B cell (primary cell): ENCODE results near the gene GLRA1. TPM values are rescaled to one million over a fixed set of nuclear protein-coding genes. Genes with fewer than 3 reads are reported as not detected.

Experiments used
- ATAC-seq: fragments of 200-7000 bp; cut with Tn5 transposase; one replicate; pipeline ENCODE4 v1.10.0; 2021; ENCODE audit warnings: low read depth, mild to moderate bottlenecking, moderate number of reproducible peaks, moderate library complexity
- CTCF ChIA-PET: fragments of 350-600 bp; sonication (Branson Sonifier 250); formaldehyde crosslinking; loops from one replicate; lab custom pipeline; 2021; ENCODE audit warnings: antibody characterized with exemption, inconsistent platforms; lab: Charles Lee
- POLR2A ChIA-PET: fragments of 350-600 bp; sonication (Branson Sonifier 250); formaldehyde crosslinking; loops from one replicate; lab custom pipeline; 2021; ENCODE audit warnings: antibody characterized with exemption; lab: Charles Lee
- DNase-seq: peaks from one replicate; pipeline ENCODE4 v3.0.0; 2013
- H2AFZ ChIP-seq: 2 replicates; pipeline ENCODE4 v1.6.1; 2012; ENCODE audit warnings: mild to moderate bottlenecking, low read depth, low read length; ENCODE audit not compliant: insufficient read depth, poor library complexity, severe bottlenecking
- H3K27ac ChIP-seq, 2 donors: 1 replicate in 1 of 2; 2 replicates in 1 of 2; pipeline ENCODE4 v1.5.1; 2012 to 2013; ENCODE audit warnings: low read length in 2 of 2, mild to moderate bottlenecking in 2 of 2, moderate library complexity in 1 of 2
- H3K27me3 ChIP-seq, 4 experiments: fragments of 200-600 bp in 1 of 4; sonication (generic) in 1 of 4; replicated peaks in 1 of 4; 1 replicate in 2 of 4; 2 replicates in 2 of 4; pipeline versions ENCODE4 v1.6.1 to v1.7.0; 2013 to 2016; ENCODE audit warnings: low read length in 3 of 4, mild to moderate bottlenecking in 2 of 4, mixed read lengths in 1 of 4, moderate library complexity in 1 of 4; ENCODE audit not compliant: insufficient read depth in 4 of 4, control insufficient read depth in 3 of 4; ENCODE audit errors: control extremely low read depth in 1 of 4
- H3K36me3 ChIP-seq, 2 experiments: replicated peaks in 1 of 2; 1 replicate in 1 of 2; 2 replicates in 1 of 2; pipeline versions ENCODE4 v1.6.1 to v1.7.1; 2013; ENCODE audit warnings: low read length in 1 of 2; ENCODE audit not compliant: insufficient read depth in 2 of 2, control insufficient read depth in 1 of 2; ENCODE audit errors: control extremely low read depth in 1 of 2, extremely low read depth in 1 of 2
- H3K4me1 ChIP-seq, 2 donors: fragments of 200-600 bp in 1 of 2; sonication (generic) in 1 of 2; 1 replicate in 1 of 2; 2 replicates in 1 of 2; pipeline versions ENCODE4 v1.5.1 to v1.6.1; 2013 to 2017; ENCODE audit warnings: low read length in 2 of 2; ENCODE audit not compliant: control insufficient read depth in 2 of 2, insufficient read depth in 2 of 2
- H3K4me2 ChIP-seq: replicated peaks from 2 replicates; pipeline ENCODE3; 2012; ENCODE audit warnings: mild to moderate bottlenecking, low read depth, low read length; ENCODE audit not compliant: poor library complexity, severe bottlenecking
- H3K4me3 ChIP-seq, 5 experiments: fragments of 200-600 bp in 1 of 5; sonication (generic) in 1 of 5; 1 replicate in 3 of 5; 2 replicates in 2 of 5; pipeline versions ENCODE4 v1.5.1 to v1.7.0; 2011 to 2016; ENCODE audit warnings: low read length in 4 of 5, mild to moderate bottlenecking in 4 of 5, low read depth in 2 of 5, control low read depth in 1 of 5, moderate library complexity in 1 of 5; ENCODE audit not compliant: insufficient read depth in 1 of 5; ENCODE audit errors: control extremely low read depth in 1 of 5, extremely low read depth in 1 of 5
- H3K79me2 ChIP-seq: fragments of 200-600 bp; sonication (generic); one replicate; pipeline ENCODE4 v1.6.0; 2016; ENCODE audit warnings: low read length; ENCODE audit not compliant: control insufficient read depth, insufficient read depth
- H3K9ac ChIP-seq: fragments of 200-600 bp; sonication (generic); 2 replicates; pipeline ENCODE4 v1.6.1; 2017; ENCODE audit warnings: mild to moderate bottlenecking, low read length, moderate library complexity
- H3K9me3 ChIP-seq, 3 donors: one replicate each; pipeline versions ENCODE4 v1.6.1 to v1.7.1; 2013; ENCODE audit warnings: low read length in 2 of 3; ENCODE audit not compliant: control insufficient read depth in 2 of 3, insufficient read depth in 1 of 3; ENCODE audit errors: control extremely low read depth in 1 of 3
- H4K20me1 ChIP-seq: 2 replicates; pipeline ENCODE4 v1.6.0; 2012; ENCODE audit warnings: mild to moderate bottlenecking, low read length; ENCODE audit not compliant: insufficient read depth, control insufficient read depth, poor library complexity, severe bottlenecking
- H3K27ac Mint-ChIP-seq: one replicate; pipeline ENCODE4 v1.8.0; 2021; ENCODE audit warnings: mixed read lengths
- H3K27me3 Mint-ChIP-seq: one replicate; pipeline ENCODE4 v1.8.0; 2021; ENCODE audit warnings: mixed read lengths
- H3K4me1 Mint-ChIP-seq: one replicate; pipeline ENCODE4 v1.8.0; 2021; ENCODE audit warnings: mixed read lengths
- H3K4me3 Mint-ChIP-seq: one replicate; pipeline ENCODE4 v1.8.0; 2021; ENCODE audit warnings: mixed read lengths
- H3K9me3 Mint-ChIP-seq: one replicate; pipeline ENCODE4 v1.8.0; 2022; ENCODE audit warnings: mixed read lengths; ENCODE audit not compliant: insufficient read depth
- EZH2 ChIP-seq: IDR thresholded peaks from 2 replicates; pipeline ENCODE4 v1.6.1; 2012; ENCODE audit warnings: borderline replicate concordance, low read depth, mild to moderate bottlenecking, moderate library complexity, low read length; ENCODE audit not compliant: insufficient read depth, poor library complexity, severe bottlenecking
- WGBS: methylation state at CpG from one replicate; pipeline ENCODE4 v1.1.5; 2013; ENCODE audit warnings: missing lambda C conversion rate; ENCODE audit not compliant: insufficient coverage; 5-methylcytosine and 5-hydroxymethylcytosine counted together
- intact Hi-C: fragments of 100-400 bp; cut with micrococcal nuclease; formaldehyde crosslinking; loops from one replicate; pipeline ENCODE4 v1.10.0; 2022
- polyA plus RNA-seq: library from polyadenylated mRNA; depleted of rRNA; stranded (reverse); fragments of >200 nt; gene quantifications from 2 replicates; pipeline ENCODE4 v1.2.3, GENCODE V29; 2012
- total RNA-seq, 2 donors: library from RNA; stranded (reverse); fragments of 120-200 nt in 1 of 2; gene quantifications; 1 replicate in 1 of 2; 2 replicates in 1 of 2; pipeline versions ENCODE4 v1.2.3 to v1.2.4, GENCODE V29; 2013 to 2022
- TF ChIP-seq, protein P1 (sequence below): fragments of 200-600 bp; IDR thresholded peaks from one replicate; pipeline ENCODE4 v1.8.0; 2022; ENCODE audit warnings: antibody characterized with exemption, mild to moderate bottlenecking

The GLRA1 gene
- total and polyA plus RNA-seq, 2 donors (not counting 1 experiment from before 2014, with no cell fraction given), result not detected

DNA sequence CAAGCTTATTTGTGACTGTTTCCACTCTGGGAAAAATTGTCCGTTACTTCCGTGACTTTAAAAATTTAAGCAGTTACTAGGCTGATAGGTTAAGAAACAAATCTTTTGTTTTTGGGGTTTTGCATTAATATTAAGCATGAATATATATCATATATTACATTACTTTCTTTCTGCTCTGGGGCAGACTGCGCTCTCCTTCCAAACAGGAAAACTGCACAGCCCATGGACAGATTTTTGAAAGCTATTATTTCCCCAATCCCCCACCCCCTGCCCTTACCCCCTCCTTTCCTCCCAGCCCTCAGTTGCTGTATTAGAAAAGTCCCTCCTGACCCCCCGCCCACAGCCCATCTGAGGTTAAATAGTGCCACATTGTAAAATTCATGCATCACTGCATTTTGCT lies 102.5 kb downstream of the GLRA1 start:
- no CpG with 5 or more reads among the region's 4 CpGs for WGBS
- H4K20me1 ChIP-seq, result no peaks in the 10 kb centered on the region
- ATAC-seq, result no peak
- H3K27me3 Mint-ChIP-seq, result no peaks in the 10 kb centered on the region
- H3K36me3 ChIP-seq, result no peaks in the 10 kb centered on the region
- no peaks in the 10 kb centered on the region for H3K4me1 ChIP-seq
- no peak overlapping the region for H3K4me2 ChIP-seq
- H3K9me3 ChIP-seq, result no peaks in the 10 kb centered on the region
- H3K4me3 Mint-ChIP-seq, result no peak overlapping the region
- intact Hi-C loops, result no loop called here
- H2AFZ ChIP-seq, result no peak overlapping the region
- no peaks in the 10 kb centered on the region for H3K79me2 ChIP-seq
- H3K27ac Mint-ChIP-seq, result no peak overlapping the region
- CTCF ChIA-PET, result interaction anchor here (5.5 to 10.9 kb wide), 2 partner anchors 7 to 321 kb away, joined by 37 to 323 read pairs; no protein-coding TSS in a partner anchor
- H3K27me3 ChIP-seq, result no peaks in the 10 kb centered on the region
- H3K4me3 ChIP-seq, result no peak overlapping the region
- H3K4me1 Mint-ChIP-seq, result no peaks in the 10 kb centered on the region
- no peak overlapping the region for H3K27ac ChIP-seq
- H3K9me3 Mint-ChIP-seq, result no peaks in the 10 kb centered on the region
- H3K9ac ChIP-seq, result no peak overlapping the region
- no peak for TF ChIP-seq EZH2
- TF ChIP-seq, protein P1, sequence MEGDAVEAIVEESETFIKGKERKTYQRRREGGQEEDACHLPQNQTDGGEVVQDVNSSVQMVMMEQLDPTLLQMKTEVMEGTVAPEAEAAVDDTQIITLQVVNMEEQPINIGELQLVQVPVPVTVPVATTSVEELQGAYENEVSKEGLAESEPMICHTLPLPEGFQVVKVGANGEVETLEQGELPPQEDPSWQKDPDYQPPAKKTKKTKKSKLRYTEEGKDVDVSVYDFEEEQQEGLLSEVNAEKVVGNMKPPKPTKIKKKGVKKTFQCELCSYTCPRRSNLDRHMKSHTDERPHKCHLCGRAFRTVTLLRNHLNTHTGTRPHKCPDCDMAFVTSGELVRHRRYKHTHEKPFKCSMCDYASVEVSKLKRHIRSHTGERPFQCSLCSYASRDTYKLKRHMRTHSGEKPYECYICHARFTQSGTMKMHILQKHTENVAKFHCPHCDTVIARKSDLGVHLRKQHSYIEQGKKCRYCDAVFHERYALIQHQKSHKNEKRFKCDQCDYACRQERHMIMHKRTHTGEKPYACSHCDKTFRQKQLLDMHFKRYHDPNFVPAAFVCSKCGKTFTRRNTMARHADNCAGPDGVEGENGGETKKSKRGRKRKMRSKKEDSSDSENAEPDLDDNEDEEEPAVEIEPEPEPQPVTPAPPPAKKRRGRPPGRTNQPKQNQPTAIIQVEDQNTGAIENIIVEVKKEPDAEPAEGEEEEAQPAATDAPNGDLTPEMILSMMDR, result no peak
- DNase-seq, result no peak
- POLR2A ChIA-PET, result no interaction called here

DNA sequence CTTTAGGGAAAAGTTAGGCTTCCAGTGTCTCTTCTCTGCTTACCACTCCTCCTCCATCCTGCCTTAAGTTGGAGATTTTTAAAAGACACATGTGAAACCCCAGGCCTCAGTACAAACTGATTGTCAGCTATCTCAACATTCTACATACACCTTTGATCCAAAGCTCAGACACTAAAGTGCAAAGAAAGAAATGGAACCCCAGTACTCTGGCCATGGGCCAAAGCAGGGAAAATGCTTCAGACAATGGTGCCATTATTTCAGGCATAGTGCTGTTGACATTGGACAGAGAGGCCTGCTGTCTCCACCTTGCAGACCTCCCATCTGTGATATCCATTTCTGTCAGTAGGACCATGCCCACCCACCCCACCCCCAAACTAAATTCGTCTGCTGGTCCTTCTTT lies 103.7 kb downstream of the GLRA1 start:
- Mint-ChIP-seq H3K4me1 (no peaks in the 10 kb centered on the region), H3K27me3 (no peaks in the 10 kb centered on the region), H3K4me3 (no peak overlapping the region), H3K9me3 (no peaks in the 10 kb centered on the region), H3K27ac (no peak overlapping the region)
- no peak overlapping the region for H3K4me3 ChIP-seq
- POLR2A ChIA-PET, result no interaction called here
- H3K4me2 ChIP-seq, result no peak overlapping the region
- no peak overlapping the region for H3K27ac ChIP-seq
- H3K9ac ChIP-seq, result no peak overlapping the region
- H3K9me3 ChIP-seq, result no peaks in the 10 kb centered on the region
- CTCF ChIA-PET, result interaction anchor here (1.0 kb wide), 1 partner anchor 321 kb away, joined by 3 read pairs; no protein-coding TSS in a partner anchor
- no peak for DNase-seq
- no peak for TF ChIP-seq EZH2
- TF ChIP-seq, protein P1, result no peak
- ATAC-seq, result no peak
- no peaks in the 10 kb centered on the region for H3K36me3 ChIP-seq
- H3K27me3 ChIP-seq, result no peaks in the 10 kb centered on the region
- no peaks in the 10 kb centered on the region for H3K79me2 ChIP-seq
- H2AFZ ChIP-seq, result no peak overlapping the region
- no CpG with 5 or more reads among the region's 1 CpG for WGBS
- H4K20me1 ChIP-seq, result no peaks in the 10 kb centered on the region
- H3K4me1 ChIP-seq, result no peaks in the 10 kb centered on the region
- intact Hi-C loops, result no loop called here
